Measurements from ENCODE around the gene CCL8. TPM values are rescaled to one million over a fixed set of nuclear protein-coding genes. Genes with fewer than 3 reads are reported as not detected.

CCL8 gene
- total and polyA plus RNA-seq, 2 of the 4 experiments (the other 2 are of a cell fraction): not detected

GRCh38 chr17:34356194-34356593 lies 37.0 kb downstream of the CCL8 start, which contains the start of gene CCL13:
Gene CCL13, plus strand, starts transcription at chr17:34356480. Its CDS starts 47 bp downstream, at chr17:34356527.
- peak within 1 kb of the TSS; percentile 89 for H2AK9ac ChIP-seq (replicated peaks; ENCODE audit: low read depth, low read length, poor library complexity)
- H3K9me3 ChIP-seq (ENCODE audit: control insufficient read depth, insufficient read depth, low read length): peaks cover 2% of the 10 kb centered on the region
- ATAC-seq (ENCODE audit: low read depth) (no peak), DNase-seq (no peak)
- no peaks in the 10 kb centered on the region for H4K20me1 ChIP-seq (ENCODE audit: insufficient read depth, low read length)
- ChIA-PET POLR2A (ENCODE audit: unreplicated experiment) (no interaction called here), CTCF (interaction anchor here (1.6 to 2.5 kb wide), 2 partner anchors 50 to 156 kb away, joined by 5 to 10 read pairs; no protein-coding TSS in a partner anchor)
- H3K9me1 ChIP-seq (ENCODE audit: insufficient read depth, low read length): no peaks in the 10 kb centered on the region
- in situ Hi-C loops (cut with MboI; ENCODE audit: low sequenced_read_pairs): loop anchor here (5.0 kb wide), 1 partner anchor 49 kb away; no protein-coding TSS in a partner anchor
- H3K36me3 ChIP-seq (ENCODE audit: control insufficient read depth, insufficient read depth, low read length): no peaks in the 10 kb centered on the region
- intact Hi-C loops (cut with micrococcal nuclease): no loop called here
- H2AK5ac ChIP-seq (ENCODE audit: low read depth, low read length): peak within 1 kb of the TSS; percentile 63
- no peak within 1 kb of the TSS for H3K23ac ChIP-seq (ENCODE audit: low read depth, low read length)
- H2BK15ac ChIP-seq (ENCODE audit: low read depth, low read length): no peak within 1 kb of the TSS; the same call in 1 of the 3 replicates
- H2BK5ac ChIP-seq (ENCODE audit: low read depth, low read length, poor library complexity, severe bottlenecking): peak within 1 kb of the TSS; percentile 82
- H3K18ac ChIP-seq (ENCODE audit: low read depth, low read length): peak within 1 kb of the TSS; percentile 94
- no peaks in the 10 kb centered on the region for H3K27me3 ChIP-seq (ENCODE audit: control insufficient read depth, insufficient read depth, low read length)
- H3K14ac ChIP-seq (replicated peaks; ENCODE audit: low read depth, low read length): no peak within 1 kb of the TSS
- peak within 1 kb of the TSS; percentile 97 for H4K5ac ChIP-seq (ENCODE audit: low read depth, low read length)
- H3K27ac ChIP-seq (ENCODE audit: insufficient read depth, low read length): peak within 1 kb of the TSS; percentile 90
- no peak within 1 kb of the TSS for H3K9ac ChIP-seq (ENCODE audit: low read depth, low read length)
- H4K8ac ChIP-seq (ENCODE audit: low read depth in 2 of 2, low read length in 2 of 2): peak within 1 kb of the TSS; percentile 51 to 90; a peak in 2 of 4 replicates
- WGBS, 2 experiments (ENCODE audit: extremely low coverage in 2 of 2, insufficient read length in 1 of 2): 100% methylated on average over 4 of the region's 5 CpGs; no CpG with 5 or more reads in 1 of the 2 experiments
- no peak for TF ChIP-seq RAD21 (IDR thresholded peaks at IDR 0.05; ENCODE audit: low read length)
- TF ChIP-seq RFX5 (IDR thresholded peaks at IDR 0.05; ENCODE audit: low read depth, low read length): no peak
- TF ChIP-seq FOS (IDR thresholded peaks at IDR 0.05; ENCODE audit: low read depth, low read length): no peak
- TF ChIP-seq USF2 (IDR thresholded peaks at IDR 0.05; ENCODE audit: low read depth, low read length): no peak
- TF ChIP-seq RCOR1 (IDR thresholded peaks at IDR 0.05; ENCODE audit: insufficient replicate concordance, low read length): no peak
- TF ChIP-seq BHLHE40 (IDR thresholded peaks at IDR 0.05; ENCODE audit: low read depth, low read length): no peak
- TF ChIP-seq NFE2L2 (IDR thresholded peaks at IDR 0.05; ENCODE audit: low read depth, low read length): no peak
- TF ChIP-seq SMC3 (IDR thresholded peaks at IDR 0.05; ENCODE audit: low read depth, low read length): no peak
- TF ChIP-seq POLR2A (IDR thresholded peaks at IDR 0.05; ENCODE audit: low read depth, low read length): no peak
- TF ChIP-seq ELK1 (IDR thresholded peaks at IDR 0.05; ENCODE audit: borderline replicate concordance, low read depth, low read length): no peak
- TF ChIP-seq MAZ (IDR thresholded peaks at IDR 0.05; ENCODE audit: borderline replicate concordance, low read depth, low read length): no peak
- TF ChIP-seq CEBPB (IDR thresholded peaks at IDR 0.05; ENCODE audit: low read depth, low read length): no peak
- no peak for TF ChIP-seq CTCF (conservative IDR thresholded peaks at IDR 0.05; ENCODE audit: low read depth, low read length)
- H3K4me3 ChIP-seq (ENCODE audit: insufficient read depth, low read depth, low read length): no peak within 1 kb of the TSS
- H3K4me2 ChIP-seq (ENCODE audit: low read depth, low read length): no peak within 1 kb of the TSS
- H3K56ac ChIP-seq (ENCODE audit: extremely low read depth, insufficient read depth, low read length): no peak within 1 kb of the TSS
- H3K4me1 ChIP-seq (ENCODE audit: control insufficient read depth, insufficient read depth, low read length): peaks cover 6% of the 10 kb centered on the region
- no TSS peak for BruUV-seq (replicated peaks)
- peak within 1 kb of the TSS; percentile 45; the same call in 1 of the 2 replicates for H2BK20ac ChIP-seq (ENCODE audit: low read depth, low read length)
- dilution Hi-C loops (cut with HindIII; ENCODE audit: low sequenced_read_pairs, unreplicated experiment): no loop called here
- H3K79me1 ChIP-seq (ENCODE audit: low read depth in 1 of 2, low read length in 2 of 2): no peaks in the 10 kb centered on the region
- peak within 1 kb of the TSS; percentile 77; the same call in 1 of the 2 replicates for H4K91ac ChIP-seq (ENCODE audit: insufficient read depth, low read depth, low read length)
- H2BK120ac ChIP-seq (ENCODE audit: low read depth, low read length): peak within 1 kb of the TSS; percentile 79; the same call in 1 of the 2 replicates
- peak within 1 kb of the TSS; percentile 33; the same call in 1 of the 2 replicates for H3K4ac ChIP-seq (ENCODE audit: low read depth, low read length)
- peak within 1 kb of the TSS; percentile 44 for H2AFZ ChIP-seq (replicated peaks; ENCODE audit: low read length, poor library complexity)

All from IMR-90 (cell line).